GM18909 (cell line): Measurements from ENCODE around the gene ASPHD2.
A peak's percentile ranks its signal among the peaks of the same experiment; 100 is the strongest.
"Not testable (repeated sequence)": the region's sequence is repeated elsewhere in the genome, so short reads cannot be mapped to it uniquely, and the experiment has no call there.

Experiments
- ATAC-seq: cut with Tn5 transposase; IDR thresholded peaks from one replicate; pipeline ENCODE4 v1.9.1; 2021; ENCODE audit warnings: mild to moderate bottlenecking; ENCODE audit not compliant: unreplicated experiment, poor library complexity

The ASPHD2 gene

GRCh38 chr22:26416256-26416655 is 12.8 kb upstream of the ASPHD2 start:
- no peak for ATAC-seq

GRCh38 chr22:26416670-26417276 is 12.3 kb upstream of the ASPHD2 start:
- ATAC-seq: no peak

- ATAC-seq: no peak
Measured at GRCh38 chr22:26417406-26417805, 11.7 kb upstream of the ASPHD2 start.

- no peak for ATAC-seq
Measured at GRCh38 chr22:26418620-26419019, 10.4 kb upstream of the ASPHD2 start.

GRCh38 chr22:26426924-26427323 is 2.1 kb upstream of the ASPHD2 start:
- no peak for ATAC-seq

- peak; percentile 4 for ATAC-seq
Measured at GRCh38 chr22:26429458-26430286, 612 bp downstream of the ASPHD2 start.

GRCh38 chr22:26430600-26430999 is 1.5 kb downstream of the ASPHD2 start:
- ATAC-seq: no peak

GRCh38 chr22:26431261-26431995 is 2.4 kb downstream of the ASPHD2 start:
- no peak for ATAC-seq

- ATAC-seq: peak; percentile 35
Measured at GRCh38 chr22:26432619-26433311, 3.7 kb downstream of the ASPHD2 start.

GRCh38 chr22:26433805-26434204 is 4.7 kb downstream of the ASPHD2 start:
- no peak for ATAC-seq

- ATAC-seq: no peak
Measured at GRCh38 chr22:26435327-26436093, 6.5 kb downstream of the ASPHD2 start.

- ATAC-seq: no peak
Measured at GRCh38 chr22:26436903-26437515, 7.9 kb downstream of the ASPHD2 start.

GRCh38 chr22:26437694-26438392 is 8.8 kb downstream of the ASPHD2 start:
- ATAC-seq: no peak

GRCh38 chr22:26438776-26439175 is 9.7 kb downstream of the ASPHD2 start:
- ATAC-seq: not testable (repeated sequence)

- ATAC-seq: no peak
Measured at GRCh38 chr22:26439559-26439958, 10.5 kb downstream of the ASPHD2 start.

- no peak for ATAC-seq
Measured at GRCh38 chr22:26442086-26442756, 13.2 kb downstream of the ASPHD2 start.

- ATAC-seq: no peak
Measured at GRCh38 chr22:26443901-26444690, 15.0 kb downstream of the ASPHD2 start.

GRCh38 chr22:26444777-26445176 is 15.7 kb downstream of the ASPHD2 start:
- no peak for ATAC-seq
